T-helper 1 cell treated with Interleukin-12 subunit alpha and Interleukin-12 subunit beta and Interleukin-4 antibody, amounts not matched to agents 30 μg/mL and 1 μg/mL, for 36 hours (primary cell): Measurements from ENCODE around the gene NOA1.
"Not testable (repeated sequence)": the region's sequence is repeated elsewhere in the genome, so short reads cannot be mapped to it uniquely, and the experiment has no call there.

Source experiments
- H3K27ac Mint-ChIP-seq: one replicate; pipeline ENCODE4 v1.8.0; 2021; ENCODE audit warnings: mild to moderate bottlenecking, mixed read lengths
- H3K27me3 Mint-ChIP-seq: one replicate; pipeline ENCODE4 v1.8.0; 2021; ENCODE audit warnings: low read depth, mixed read lengths
- H3K36me3 Mint-ChIP-seq: one replicate; pipeline ENCODE4 v1.8.0; 2021; ENCODE audit warnings: low read depth, mixed read lengths
- H3K4me1 Mint-ChIP-seq: one replicate; pipeline ENCODE4 v1.8.0; 2021; ENCODE audit warnings: low read depth, mixed read lengths
- H3K4me3 Mint-ChIP-seq: one replicate; pipeline ENCODE4 v1.8.0; 2021; ENCODE audit warnings: mild to moderate bottlenecking, moderate library complexity, mixed read lengths
- H3K9me3 Mint-ChIP-seq: one replicate; pipeline ENCODE4 v1.8.0; 2021; ENCODE audit warnings: mixed read lengths

NOA1 gene

GRCh38 chr4:56976283-56976836 is 1.0 kb downstream of the NOA1 start:
- Mint-ChIP-seq H3K27me3 (no peaks in the 10 kb centered on the region), H3K36me3 (peaks cover 44% of the 10 kb centered on the region)

GRCh38 chr4:56973336-56973735 is 4.1 kb downstream of the NOA1 start:
- Mint-ChIP-seq H3K27me3 (no peaks in the 10 kb centered on the region), H3K4me1 (peaks cover 30% of the 10 kb centered on the region), H3K4me3 (no peak overlapping the region), H3K36me3 (peaks cover 52% of the 10 kb centered on the region), H3K9me3 (peaks cover 12% of the 10 kb centered on the region), H3K27ac (no peak overlapping the region)

More at GRCh38 chr4:56976283-56976836, 1.0 kb downstream of the NOA1 start:
- H3K4me1 Mint-ChIP-seq = peaks cover 48% of the 10 kb centered on the region
- peak overlapping the region; percentile 100 for H3K4me3 Mint-ChIP-seq
- peak overlapping the region; percentile 74 for H3K27ac Mint-ChIP-seq
- H3K9me3 Mint-ChIP-seq = peaks cover 12% of the 10 kb centered on the region

DNA sequence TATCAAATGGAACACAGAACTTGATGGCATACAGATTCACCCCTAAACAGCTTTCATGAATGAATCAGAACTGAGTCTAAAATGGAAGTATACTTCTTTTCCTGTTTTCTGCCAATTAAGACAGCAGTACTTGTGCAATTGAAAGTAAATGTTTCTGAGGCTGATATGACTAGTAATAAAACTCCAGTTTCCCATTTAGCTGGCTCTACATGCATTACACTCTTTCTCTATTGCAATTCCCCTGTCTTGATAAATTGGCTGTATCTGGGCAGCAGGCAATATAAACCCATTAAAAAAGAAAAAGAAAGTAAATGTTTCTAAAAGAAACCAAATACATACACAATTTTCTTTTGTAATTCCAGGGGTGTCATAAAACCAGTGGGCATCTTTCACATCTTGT is 4.6 kb downstream of the NOA1 start:
- H3K27me3 Mint-ChIP-seq = no peaks in the 10 kb centered on the region
- peaks cover 52% of the 10 kb centered on the region for H3K36me3 Mint-ChIP-seq
- peaks cover 30% of the 10 kb centered on the region for H3K4me1 Mint-ChIP-seq
- peaks cover 12% of the 10 kb centered on the region for H3K9me3 Mint-ChIP-seq
- H3K4me3 Mint-ChIP-seq = no peak overlapping the region
- no peak overlapping the region for H3K27ac Mint-ChIP-seq

GRCh38 chr4:56972389-56972788 is 5.0 kb downstream of the NOA1 start:
- Mint-ChIP-seq H3K27me3 (no peaks in the 10 kb centered on the region), H3K9me3 (peaks cover 12% of the 10 kb centered on the region), H3K4me1 (peaks cover 28% of the 10 kb centered on the region), H3K36me3 (peaks cover 50% of the 10 kb centered on the region), H3K27ac (no peak overlapping the region), H3K4me3 (no peak overlapping the region)

DNA sequence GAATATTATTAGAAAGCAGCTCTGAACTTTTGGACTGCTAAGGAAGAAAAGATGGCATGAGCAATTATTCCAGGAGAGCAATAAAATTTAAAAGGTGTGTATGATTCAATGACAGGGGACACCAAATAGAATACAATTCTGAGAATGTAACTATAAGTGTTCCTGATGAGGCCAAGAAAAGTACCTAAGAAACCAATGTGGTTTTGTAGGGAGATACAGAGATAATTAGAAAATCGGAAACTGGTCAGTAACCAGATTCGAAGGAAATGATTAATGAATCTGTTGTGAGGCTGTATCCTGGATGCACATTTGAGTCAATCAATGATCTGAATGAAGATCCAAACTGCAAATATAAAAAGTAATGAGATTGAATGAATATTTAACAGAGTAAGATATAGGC is 6.0 kb downstream of the NOA1 start:
- Mint-ChIP-seq H3K4me1 (peaks cover 31% of the 10 kb centered on the region), H3K36me3 (peaks cover 54% of the 10 kb centered on the region)

GRCh38 chr4:56961107-56961500 is 16.3 kb downstream of the NOA1 start:
- Mint-ChIP-seq H3K27me3 (no peaks in the 10 kb centered on the region), H3K4me1 (peaks cover 1% of the 10 kb centered on the region), H3K4me3 (no peak overlapping the region), H3K36me3 (peaks cover 15% of the 10 kb centered on the region), H3K27ac (no peak overlapping the region), H3K9me3 (no peaks in the 10 kb centered on the region)

More for the DNA sequence above, 6.0 kb downstream of the NOA1 start:
- Mint-ChIP-seq H3K4me3 (no peak overlapping the region), H3K27ac (no peak overlapping the region), H3K27me3 (no peaks in the 10 kb centered on the region), H3K9me3 (peaks cover 12% of the 10 kb centered on the region)

DNA sequence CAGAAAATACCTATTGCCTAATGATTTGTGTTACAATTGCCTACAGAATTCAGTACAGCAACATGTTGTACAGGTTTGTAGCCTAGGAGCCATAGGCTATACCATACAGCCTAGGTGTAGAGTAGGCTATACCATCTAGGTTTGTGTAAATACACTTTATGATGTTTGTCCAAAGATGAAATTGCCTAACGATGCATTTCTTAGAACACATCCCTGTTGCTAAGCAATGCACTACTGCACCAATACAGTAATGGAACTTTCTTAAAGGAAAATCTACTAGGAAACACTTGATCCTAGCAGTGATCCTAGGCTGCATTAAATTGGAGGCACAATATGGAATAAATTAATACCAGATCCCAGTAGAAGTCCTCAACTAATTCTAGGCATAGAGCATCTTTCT is 18.3 kb downstream of the NOA1 start:
- Mint-ChIP-seq H3K9me3 (no peaks in the 10 kb centered on the region), H3K27me3 (no peaks in the 10 kb centered on the region), H3K27ac (no peak overlapping the region), H3K4me3 (no peak overlapping the region), H3K36me3 (peaks cover 5% of the 10 kb centered on the region), H3K4me1 (peaks cover 1% of the 10 kb centered on the region)

GRCh38 chr4:56958111-56958517 is 19.3 kb downstream of the NOA1 start:
- Mint-ChIP-seq H3K4me3 (no peak overlapping the region), H3K9me3 (no peaks in the 10 kb centered on the region), H3K4me1 (peaks cover 1% of the 10 kb centered on the region), H3K27me3 (no peaks in the 10 kb centered on the region), H3K27ac (no peak overlapping the region), H3K36me3 (peaks cover 5% of the 10 kb centered on the region)

- Mint-ChIP-seq H3K4me1 (peaks cover 3% of the 10 kb centered on the region), H3K4me3 (no peak overlapping the region), H3K27me3 (no peaks in the 10 kb centered on the region), H3K36me3 (no peaks in the 10 kb centered on the region), H3K9me3 (no peaks in the 10 kb centered on the region), H3K27ac (no peak overlapping the region)
Observed at GRCh38 chr4:56953680-56954520, 23.5 kb downstream of the NOA1 start.

DNA sequence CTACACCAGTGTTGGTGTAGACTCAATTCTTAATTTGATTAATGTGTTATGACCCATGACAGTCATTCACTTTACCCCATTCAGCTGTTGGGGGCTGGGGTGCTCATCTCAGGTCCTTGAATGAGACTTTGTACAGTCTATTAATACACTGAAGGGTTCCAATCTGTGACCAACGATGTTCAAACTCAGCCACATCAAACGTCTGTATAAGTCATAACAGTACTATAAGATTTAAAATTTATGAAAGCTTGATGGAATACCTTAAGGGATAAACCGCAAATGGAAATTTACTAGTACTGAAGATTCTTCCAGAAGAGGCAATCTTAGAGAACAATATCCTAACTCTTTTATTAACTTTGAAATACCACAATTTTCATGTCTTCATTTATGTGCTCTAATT is 36.0 kb downstream of the NOA1 start:
- Mint-ChIP-seq H3K27ac (no peak overlapping the region), H3K9me3 (no peaks in the 10 kb centered on the region), H3K27me3 (no peaks in the 10 kb centered on the region), H3K36me3 (peaks cover 17% of the 10 kb centered on the region), H3K4me3 (no peak overlapping the region), H3K4me1 (peaks cover 2% of the 10 kb centered on the region)

GRCh38 chr4:56940971-56941370 is 36.4 kb downstream of the NOA1 start:
- H3K4me1 Mint-ChIP-seq = peaks cover 2% of the 10 kb centered on the region
- peaks cover 17% of the 10 kb centered on the region for H3K36me3 Mint-ChIP-seq
- no peaks in the 10 kb centered on the region for H3K9me3 Mint-ChIP-seq
- no peaks in the 10 kb centered on the region for H3K27me3 Mint-ChIP-seq
- H3K27ac Mint-ChIP-seq = no peak overlapping the region
- H3K4me3 Mint-ChIP-seq = no peak overlapping the region

DNA sequence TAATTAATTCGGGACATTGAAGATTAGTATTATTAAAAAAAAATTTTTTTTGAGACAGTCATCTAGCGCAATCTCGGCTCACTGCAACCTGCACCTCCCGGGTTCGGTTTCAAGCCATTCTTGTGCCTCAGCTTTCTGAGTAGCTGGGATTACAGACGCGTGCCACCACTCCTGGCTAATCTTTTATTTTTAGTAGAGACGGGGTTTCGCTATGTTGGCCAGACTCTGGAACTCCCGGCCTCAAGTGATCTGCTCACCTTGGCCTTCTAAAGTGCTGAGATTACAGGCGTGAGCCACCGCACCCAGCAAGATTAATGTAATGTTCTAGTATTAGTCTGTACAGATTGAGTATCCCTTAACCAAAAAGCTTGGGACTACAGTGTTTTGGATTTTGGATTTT is 37.0 kb downstream of the NOA1 start:
- no peak overlapping the region for H3K27ac Mint-ChIP-seq
- H3K4me1 Mint-ChIP-seq = peaks cover 2% of the 10 kb centered on the region

GRCh38 chr4:56939826-56940225 is 37.6 kb downstream of the NOA1 start:
- not testable (repeated sequence) for H3K27ac Mint-ChIP-seq, H3K4me3 Mint-ChIP-seq, H3K27me3 Mint-ChIP-seq, H3K9me3 Mint-ChIP-seq, H3K4me1 Mint-ChIP-seq
- peaks cover 17% of the 10 kb centered on the region for H3K36me3 Mint-ChIP-seq

More for the DNA sequence above, 37.0 kb downstream of the NOA1 start:
- H3K27me3 Mint-ChIP-seq = no peaks in the 10 kb centered on the region
- no peak overlapping the region for H3K4me3 Mint-ChIP-seq
- peaks cover 17% of the 10 kb centered on the region for H3K36me3 Mint-ChIP-seq
- no peaks in the 10 kb centered on the region for H3K9me3 Mint-ChIP-seq

DNA sequence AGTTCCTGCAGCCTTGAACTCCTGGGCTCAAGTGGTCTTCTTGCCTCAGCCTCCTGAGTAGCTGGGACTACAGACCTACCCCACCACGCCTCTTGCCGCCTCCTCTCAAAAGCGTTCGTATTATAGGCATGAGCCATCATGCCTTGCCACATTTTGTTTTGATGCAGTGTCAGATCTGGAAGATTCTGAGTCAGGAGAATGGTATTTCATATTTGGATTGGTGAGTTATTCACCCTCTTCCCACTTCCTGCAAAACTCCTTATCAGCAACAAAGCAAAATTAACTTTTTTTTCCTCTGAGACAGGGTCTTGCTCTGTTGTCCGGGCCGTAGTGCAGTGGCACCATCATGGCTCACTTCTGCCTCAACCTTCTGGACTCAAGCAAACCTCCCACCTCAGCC is 40.1 kb downstream of the NOA1 start:
- Mint-ChIP-seq H3K36me3 (peaks cover 23% of the 10 kb centered on the region), H3K4me1 (peaks cover 7% of the 10 kb centered on the region), H3K27ac (no peak overlapping the region), H3K27me3 (no peaks in the 10 kb centered on the region), H3K4me3 (no peak overlapping the region), H3K9me3 (no peaks in the 10 kb centered on the region)

DNA sequence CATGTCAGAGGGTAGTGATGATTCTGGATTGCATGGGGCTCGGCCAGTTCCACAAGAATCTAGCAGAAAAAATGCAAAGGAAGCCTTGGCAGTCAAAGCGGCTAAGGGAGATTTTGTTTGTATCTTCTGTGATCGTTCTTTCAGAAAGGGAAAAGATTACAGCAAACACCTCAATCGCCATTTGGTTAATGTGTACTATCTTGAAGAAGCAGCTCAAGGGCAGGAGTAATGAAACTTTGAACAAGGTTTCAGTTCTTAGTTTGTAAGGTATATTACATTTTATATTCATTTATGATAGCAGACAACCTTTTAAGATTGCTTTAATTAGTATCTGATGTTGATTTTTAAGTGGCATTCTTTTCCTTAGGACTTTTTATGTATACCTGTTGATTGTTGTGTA is 45.5 kb downstream of the NOA1 start:
- Mint-ChIP-seq H3K4me3 (no peak overlapping the region), H3K36me3 (peaks cover 38% of the 10 kb centered on the region), H3K9me3 (no peaks in the 10 kb centered on the region), H3K27ac (peak overlapping the region; percentile 6), H3K4me1 (peaks cover 18% of the 10 kb centered on the region), H3K27me3 (no peaks in the 10 kb centered on the region)
